CD4-positive, alpha-beta T cell treated with Interleukin-4 for 4 hours (primary cell): ENCODE data around the gene TAF1D.
A peak's percentile ranks its signal among the peaks of the same experiment; 100 is the strongest.

Experiments used
- DNase-seq: peaks from one replicate; pipeline ENCODE4 v3.0.0-alpha.2; 2020

TAF1D gene

DNA sequence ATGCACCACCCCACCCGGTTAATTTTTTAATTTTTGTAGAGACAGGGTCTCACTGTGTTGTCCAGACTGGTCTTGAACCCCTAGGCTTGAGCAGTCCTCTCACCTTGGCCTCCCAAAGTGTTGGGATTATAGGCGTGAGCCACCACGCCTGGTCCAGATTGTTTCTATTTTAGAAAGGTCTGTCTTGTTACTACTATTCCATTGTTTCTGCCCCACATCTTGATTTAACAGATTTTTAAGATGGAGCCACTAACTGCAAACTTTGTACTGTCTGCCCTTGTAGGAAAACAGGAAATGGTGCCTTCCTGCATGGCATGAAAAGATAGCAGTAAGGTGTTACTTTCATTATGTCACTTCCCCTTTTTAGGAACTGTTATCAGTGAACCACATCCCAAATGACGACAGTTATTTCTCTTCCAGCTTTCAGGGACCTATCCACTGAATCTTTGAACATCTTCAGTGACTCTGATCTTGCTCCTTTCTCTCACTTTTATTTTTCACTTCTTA, 23.2 kb downstream of the TAF1D start:
- peak; percentile 36 for DNase-seq

- DNase-seq: no peak
Measured at GRCh38 chr11:93717501-93717900, 23.8 kb downstream of the TAF1D start.

DNA sequence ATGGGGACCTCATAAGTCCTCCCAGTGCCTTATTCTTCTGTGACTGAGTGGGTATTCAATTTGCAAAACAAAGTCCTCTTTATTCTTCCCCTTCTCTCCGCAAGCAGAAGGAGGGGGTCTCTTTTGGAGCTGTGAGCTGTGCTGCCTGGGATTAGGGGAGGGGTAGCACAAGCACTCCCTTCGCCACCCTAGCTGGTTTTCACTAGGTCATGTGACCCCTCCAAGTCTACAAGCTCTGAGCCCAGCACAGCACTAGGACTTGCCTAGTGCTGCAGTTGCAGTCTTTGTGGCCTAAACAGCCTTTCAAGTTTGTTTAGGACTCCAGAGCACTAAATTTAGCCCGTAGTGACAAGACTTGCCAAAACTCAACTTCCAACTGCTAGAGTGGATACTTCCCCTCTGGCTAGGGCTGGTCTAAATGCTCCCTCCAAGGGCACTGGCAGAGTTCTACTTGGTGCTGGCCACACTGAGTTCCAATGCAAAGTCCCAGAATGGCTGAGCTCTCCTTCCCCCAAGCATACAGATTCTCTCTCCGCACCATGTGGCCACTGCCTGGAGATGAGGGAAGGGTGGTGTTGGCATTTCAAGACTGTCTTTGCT, 25.4 kb downstream of the TAF1D start:
- DNase-seq: no peak

DNA sequence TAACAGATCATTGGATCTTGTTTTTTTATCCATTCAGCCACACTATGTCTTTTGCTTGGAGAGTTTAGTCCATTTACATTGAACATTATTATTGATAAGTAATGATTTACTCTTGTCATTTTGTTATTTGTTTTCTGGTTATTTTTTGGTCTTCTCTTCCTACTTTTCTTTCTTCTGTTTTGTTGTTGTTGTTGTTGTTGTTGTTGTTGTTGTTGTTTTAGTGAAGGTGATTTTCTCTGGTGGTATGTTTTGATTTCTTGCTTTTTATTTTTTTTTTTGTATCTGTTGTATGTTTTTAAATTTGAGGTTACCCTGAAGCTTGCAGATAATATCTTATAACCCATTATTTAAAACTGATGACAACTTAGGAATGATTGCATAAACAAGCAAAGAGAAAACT, 28.6 kb downstream of the TAF1D start:
- DNase-seq: no peak

GRCh38 chr11:93710239-93710638, 31.1 kb downstream of the TAF1D start:
- no peak for DNase-seq

GRCh38 chr11:93704237-93704636, 37.1 kb downstream of the TAF1D start:
- no peak for DNase-seq

DNA sequence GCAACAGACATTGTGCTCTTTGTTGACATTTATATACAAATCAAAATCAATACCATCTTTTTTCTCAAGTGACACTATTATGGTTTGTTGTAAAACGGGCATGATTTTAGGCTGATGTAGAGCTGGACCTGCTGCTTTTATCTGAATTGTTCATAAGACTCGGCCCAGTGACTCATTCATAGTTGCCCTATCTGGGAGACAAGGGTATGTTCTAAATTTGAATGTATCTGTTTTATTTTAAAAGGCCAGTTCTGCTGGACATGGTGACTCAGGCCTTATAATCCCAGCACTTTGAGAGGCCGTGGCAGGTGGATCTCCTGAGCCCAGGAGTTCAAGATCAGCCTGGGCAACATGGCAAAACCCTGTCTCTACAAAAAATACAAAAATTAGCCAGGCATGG, 40.5 kb downstream of the TAF1D start:
- DNase-seq: no peak

- DNase-seq: no peak
Measured at GRCh38 chr11:93697611-93698010, 43.7 kb downstream of the TAF1D start.

DNA sequence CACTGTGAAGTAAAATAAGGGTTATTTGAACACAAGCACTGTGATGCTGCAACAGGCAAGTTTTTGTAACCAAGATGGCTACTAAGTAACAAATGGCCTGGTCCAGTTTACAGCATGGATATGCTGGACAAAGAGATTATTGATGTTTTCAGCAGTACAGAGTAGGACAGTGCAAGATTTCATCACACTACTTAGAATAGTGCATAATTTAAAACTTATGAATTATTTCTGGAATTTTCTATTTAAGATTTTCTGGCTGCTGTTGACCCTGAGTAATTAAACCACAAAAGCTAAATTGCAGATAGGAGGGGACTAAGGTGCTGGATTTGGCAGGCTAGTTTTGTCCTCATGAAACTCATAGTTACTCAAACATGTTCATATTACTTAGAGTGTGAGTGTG, 46.7 kb downstream of the TAF1D start:
- no peak for DNase-seq

DNA sequence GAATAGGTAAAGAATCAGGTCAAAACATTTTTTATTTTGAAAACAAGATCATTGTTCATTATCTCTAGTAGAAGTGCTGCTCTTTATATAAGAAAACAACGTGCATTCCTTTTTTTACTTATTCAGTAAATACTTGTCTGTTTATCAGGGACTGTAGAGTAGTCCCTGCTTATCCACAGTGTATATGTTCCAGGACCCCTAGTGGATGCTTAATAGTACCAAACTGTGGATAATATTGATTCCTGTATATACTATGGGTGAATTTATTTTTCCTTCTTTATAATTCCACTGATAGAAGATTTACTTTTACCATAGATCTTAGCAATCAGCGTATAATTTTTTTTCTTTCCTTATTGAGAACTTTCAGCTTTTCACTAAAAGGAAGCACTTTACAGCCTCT, 47.2 kb downstream of the TAF1D start:
- no peak for DNase-seq

- no peak for DNase-seq
Measured at GRCh38 chr11:93689240-93689639, 52.1 kb downstream of the TAF1D start.

DNA sequence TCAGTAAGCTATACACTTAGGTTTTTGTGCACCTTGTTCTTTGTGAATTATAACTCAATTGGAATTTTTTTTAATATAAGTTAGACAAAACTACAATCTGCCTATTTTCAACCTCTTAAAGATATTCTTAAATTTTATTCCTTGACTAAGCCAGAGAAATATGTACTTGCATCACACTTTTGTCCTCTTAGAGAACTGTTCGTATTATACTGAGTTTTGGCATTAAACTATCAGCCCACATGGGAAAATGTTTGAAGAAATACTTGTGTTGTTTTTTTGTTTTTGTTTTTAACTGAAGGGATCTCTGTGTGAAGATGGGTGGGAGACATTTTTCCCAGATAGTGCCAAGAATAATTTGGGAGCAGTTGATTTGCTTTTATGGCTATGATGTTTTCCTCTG, 54.5 kb downstream of the TAF1D start:
- no peak for DNase-seq

DNA sequence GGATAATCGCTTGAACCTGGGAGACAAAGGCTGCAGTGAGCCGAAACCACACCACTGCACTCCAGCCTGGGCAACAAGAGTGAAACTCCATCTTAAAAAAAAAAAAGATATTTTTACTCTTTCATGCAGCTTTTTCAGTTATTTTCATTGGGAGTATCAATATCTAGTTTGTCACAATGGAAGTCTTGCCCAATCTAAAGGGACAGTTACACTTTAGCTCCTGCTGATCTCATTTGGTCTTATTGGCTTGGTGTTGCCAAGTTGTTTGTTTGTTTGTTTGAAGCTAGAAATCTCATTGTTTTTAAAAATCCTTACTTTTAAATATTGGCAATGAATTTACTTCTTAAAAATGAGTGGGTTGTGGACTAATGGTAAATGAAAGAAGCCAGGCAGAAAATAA, 55.1 kb downstream of the TAF1D start:
- DNase-seq: no peak
